RKO (cell line): ENCODE measurements around the gene IFI44.

Experiments used
- DNase-seq: peaks from one replicate; pipeline ENCODE4 v3.0.0-alpha.2; 2016; ENCODE audit warnings: low spot score

Gene IFI44

DNA sequence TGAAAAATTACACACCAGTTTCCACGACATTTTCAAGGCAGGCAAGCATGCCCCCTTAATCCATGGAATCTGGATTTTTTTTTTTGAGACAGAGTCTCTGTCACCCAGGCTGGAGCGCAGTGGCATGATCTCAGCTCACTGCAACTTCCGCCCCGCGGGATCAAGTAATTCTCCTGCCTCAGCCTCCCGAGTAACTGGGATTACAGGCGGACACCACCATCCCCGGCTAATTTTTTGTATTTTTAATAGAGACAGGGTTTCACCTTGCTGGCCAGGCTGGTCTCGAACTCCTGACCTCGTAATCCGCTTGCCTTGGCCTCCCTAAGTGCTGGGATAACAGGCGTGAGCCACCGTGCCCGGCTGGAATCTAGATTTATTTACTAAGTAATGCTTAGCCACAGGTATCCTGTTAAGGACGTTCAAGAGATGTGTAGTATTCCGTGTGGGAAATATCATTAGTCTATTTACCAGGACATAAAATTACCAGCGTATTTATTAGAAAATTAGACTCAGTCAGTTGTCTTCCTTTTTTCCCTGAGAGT is 2.5 kb downstream of the IFI44 start:
- no peak for DNase-seq

- DNase-seq = no peak
Observed at GRCh38 chr1:78658901-78659300, 9.3 kb downstream of the IFI44 start.

DNA sequence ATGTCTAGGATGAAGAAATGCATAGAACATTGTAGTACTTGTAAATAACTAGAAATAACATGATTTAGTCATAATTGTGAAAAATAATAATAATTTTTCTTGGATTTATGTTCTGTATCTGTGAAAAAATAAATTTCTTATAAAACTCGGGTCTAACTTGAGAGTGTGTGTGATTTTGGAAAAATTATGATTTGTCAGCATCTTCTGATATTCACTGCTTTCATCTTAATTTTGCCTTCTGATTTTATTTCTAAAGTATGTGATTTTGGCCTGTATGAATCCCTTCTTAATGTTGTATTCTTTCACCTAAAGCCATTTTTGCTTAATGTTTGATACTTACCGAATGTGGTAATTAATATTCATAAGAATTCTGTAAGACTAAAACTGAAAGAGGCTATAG is 14.3 kb downstream of the IFI44 start:
- DNase-seq = no peak

DNA sequence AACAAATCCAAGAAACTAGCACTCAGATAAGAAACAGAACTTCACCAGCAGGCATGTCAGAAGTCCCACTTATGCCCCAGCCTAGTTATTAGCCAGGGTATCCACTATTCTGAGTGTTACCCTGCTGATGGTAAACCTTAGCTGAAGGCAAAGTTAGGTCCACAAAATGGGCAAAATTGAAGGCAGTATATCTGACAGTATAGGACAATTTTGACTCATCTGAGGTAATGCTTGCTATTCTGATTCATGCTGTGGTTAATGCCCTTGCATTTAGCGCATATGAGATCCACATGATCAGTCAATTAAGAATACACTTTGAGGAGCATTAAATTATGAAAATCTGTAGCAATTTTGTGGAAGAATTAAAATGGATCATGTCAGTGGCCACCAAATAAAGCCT is 15.1 kb downstream of the IFI44 start:
- DNase-seq = no peak

- DNase-seq = no peak
Observed at GRCh38 chr1:78665809-78666208, 16.2 kb downstream of the IFI44 start.

GRCh38 chr1:78667939-78668338 is 18.3 kb downstream of the IFI44 start:
- no peak for DNase-seq

GRCh38 chr1:78668427-78668826 is 18.8 kb downstream of the IFI44 start:
- DNase-seq = no peak

DNA sequence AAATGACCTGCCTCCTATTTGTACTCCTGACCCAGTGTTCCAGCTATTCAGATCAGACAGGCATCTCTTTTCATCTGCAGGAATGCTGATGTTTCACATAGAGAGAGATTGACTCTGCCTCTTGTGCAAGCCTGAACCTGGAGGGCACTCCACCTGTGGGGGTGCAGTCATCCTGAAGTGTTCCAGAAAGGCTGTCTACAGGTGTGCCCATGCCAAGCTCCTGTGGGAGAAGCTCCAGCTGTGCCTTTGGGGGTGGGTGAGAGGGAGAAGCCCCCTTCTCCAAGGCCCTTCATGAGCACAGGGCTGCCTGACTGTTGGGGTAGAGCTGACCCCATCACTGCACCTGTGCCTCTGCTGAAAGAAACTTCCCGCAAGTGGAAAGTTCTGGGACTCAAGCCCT is 22.8 kb downstream of the IFI44 start:
- no peak for DNase-seq

DNA sequence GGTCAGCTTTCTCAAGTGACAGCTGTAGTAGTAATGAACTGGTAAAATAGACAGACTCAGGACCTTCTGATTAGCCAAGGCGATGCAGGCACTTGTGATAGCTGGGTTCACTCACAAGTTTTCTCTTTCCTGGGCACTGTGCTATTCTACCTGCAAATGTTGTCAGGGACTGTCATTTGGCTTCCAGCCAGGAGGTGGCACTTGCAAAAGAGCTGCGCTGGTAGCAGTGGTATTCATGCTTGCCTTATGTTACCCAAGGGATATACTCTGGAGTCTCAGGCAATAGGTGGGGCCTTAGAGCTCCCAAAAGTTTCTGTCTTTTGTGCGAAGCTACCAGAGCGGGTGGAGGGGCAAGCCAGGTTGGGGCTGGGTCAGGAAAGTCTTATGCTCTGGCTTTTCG is 23.5 kb downstream of the IFI44 start:
- DNase-seq = no peak

DNA sequence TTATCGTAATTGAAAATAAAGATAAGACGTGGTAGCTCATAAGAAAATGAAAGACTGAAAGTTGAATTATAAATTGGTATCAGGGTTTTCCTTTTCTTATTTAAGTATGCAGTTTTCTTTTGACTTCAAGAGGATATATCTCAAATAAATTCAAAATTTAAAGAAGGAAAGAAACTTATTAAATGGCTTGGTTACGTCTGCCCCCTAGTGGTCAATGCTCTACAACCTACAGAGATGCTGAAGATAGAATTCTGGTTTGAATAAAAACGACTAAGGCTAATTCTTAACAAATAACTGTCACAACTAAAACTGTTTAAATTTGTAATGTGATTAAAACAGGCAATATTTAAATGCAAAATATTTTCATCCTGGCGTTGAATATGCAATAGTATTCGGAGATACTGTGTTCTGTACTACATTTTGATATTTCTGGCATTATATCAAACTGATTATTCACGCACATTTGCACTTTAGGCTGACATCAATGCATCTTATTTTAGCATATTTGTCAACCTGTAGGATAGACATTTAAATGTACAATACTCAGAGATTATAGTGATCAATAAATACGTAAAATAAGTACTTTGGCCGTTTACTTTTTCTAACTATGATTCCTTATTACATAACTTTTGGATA is 26.8 kb downstream of the IFI44 start:
- DNase-seq = peak; percentile 68

- no peak for DNase-seq
Observed at GRCh38 chr1:78676993-78677392, 27.4 kb downstream of the IFI44 start.

GRCh38 chr1:78677788-78678187 is 28.2 kb downstream of the IFI44 start:
- no peak for DNase-seq

DNA sequence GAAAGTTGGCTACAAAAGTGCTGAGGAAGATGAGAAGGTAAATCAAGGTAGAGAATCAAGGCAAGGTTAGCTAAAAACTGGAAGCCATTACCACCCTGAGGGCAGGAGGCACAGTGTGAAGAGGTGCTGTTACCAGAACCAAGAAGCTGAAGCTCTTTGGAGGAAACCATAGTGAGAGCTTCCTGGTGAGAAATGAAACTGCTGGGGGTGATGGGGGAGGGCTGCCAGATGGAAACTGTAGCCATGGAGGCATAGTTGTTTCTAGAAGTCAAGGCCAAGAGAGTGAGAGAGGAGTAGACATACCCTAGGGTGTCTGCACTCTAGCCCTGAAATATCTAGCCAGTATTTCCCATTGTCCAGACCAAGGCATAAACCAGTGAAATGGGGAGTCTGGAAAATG is 28.7 kb downstream of the IFI44 start:
- no peak for DNase-seq

GRCh38 chr1:78681265-78681664 is 31.6 kb downstream of the IFI44 start:
- no peak for DNase-seq

DNA sequence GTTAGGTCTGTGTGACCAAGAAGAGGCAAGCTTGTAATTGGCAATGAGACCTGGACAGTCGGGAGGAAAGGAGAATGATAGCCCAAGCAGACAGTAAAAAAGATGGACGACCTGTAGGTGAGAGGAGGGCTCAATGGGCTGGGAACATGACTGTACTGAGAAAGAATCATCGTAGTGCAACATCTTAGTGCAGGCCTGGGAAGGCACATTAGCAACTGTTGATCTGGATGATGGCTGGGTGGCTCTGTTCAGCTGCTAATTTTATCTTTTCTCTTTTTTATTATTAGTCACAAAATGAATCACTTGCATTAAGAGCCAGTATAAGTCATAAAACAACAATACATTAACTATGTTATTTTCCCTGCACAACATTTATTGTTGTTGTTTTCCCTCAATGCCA is 32.9 kb downstream of the IFI44 start:
- DNase-seq = no peak

GRCh38 chr1:78683079-78683478 is 33.4 kb downstream of the IFI44 start:
- no peak for DNase-seq

- no peak for DNase-seq
Observed at GRCh38 chr1:78687315-78687714, 37.7 kb downstream of the IFI44 start.

DNA sequence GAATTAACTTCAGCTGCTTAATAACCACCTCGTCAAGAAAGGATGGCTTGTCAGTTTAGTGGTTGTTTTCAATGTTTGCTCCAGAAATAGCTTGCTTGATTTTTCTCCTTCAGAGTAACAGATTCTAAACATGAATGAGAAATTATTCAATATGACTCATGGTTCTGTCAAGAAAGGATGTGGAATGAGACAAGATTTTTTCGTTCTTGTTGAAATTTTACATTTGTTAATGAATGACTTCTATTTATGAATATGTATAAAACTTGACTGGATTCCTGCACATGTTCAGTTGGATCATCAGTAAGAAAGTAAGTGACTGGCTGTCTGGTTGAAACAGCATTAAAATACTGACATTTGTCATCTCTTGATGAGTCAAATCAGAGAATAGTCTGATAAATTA is 38.3 kb downstream of the IFI44 start:
- DNase-seq = no peak

- peak; percentile 28 for DNase-seq
Observed at GRCh38 chr1:78688697-78689096, 39.1 kb downstream of the IFI44 start.

DNA sequence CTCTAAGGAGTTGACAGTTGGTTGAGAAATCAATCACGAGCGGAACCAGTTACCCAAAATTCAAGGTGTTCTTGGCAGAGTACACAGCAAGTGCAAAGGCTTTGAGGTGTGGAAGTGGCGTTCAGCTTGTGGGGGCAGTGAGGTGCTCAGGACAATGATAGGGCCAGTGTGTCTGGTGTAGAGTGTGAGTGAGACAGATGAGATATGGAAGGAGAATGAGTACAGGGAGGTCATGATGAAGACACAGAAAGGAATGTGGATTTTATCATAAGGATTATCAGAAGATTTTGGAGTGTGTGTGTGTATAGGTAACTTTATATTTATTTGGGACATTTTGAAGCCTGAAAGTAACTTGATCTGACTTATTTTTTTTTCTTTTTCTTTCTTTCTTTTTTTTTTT is 40.9 kb downstream of the IFI44 start:
- no peak for DNase-seq

- peak; percentile 74 for DNase-seq
Observed at GRCh38 chr1:78691995-78692747, 42.5 kb downstream of the IFI44 start.

DNA sequence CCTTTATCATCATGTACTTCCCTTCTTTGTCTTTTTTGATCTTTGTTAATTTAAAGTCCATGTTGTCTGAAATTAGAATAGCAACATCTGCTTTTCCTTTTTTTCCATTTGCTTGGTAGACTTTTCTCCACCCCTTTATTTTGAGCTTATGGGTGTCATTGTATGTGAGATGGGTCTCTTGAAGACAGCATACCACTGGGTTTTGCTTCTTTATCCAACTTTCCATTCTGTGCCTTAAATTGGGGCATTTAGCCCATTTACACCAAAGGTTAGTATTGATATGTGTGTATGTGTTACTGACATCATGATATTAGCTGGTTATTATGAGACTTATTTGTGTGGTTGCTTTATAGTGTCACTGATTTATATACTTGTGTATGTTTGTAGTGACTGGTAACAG is 50.2 kb downstream of the IFI44 start:
- no peak for DNase-seq

- no peak for DNase-seq
Observed at GRCh38 chr1:78702426-78702825, 52.8 kb downstream of the IFI44 start.

GRCh38 chr1:78703806-78704205 is 54.2 kb downstream of the IFI44 start:
- DNase-seq = no peak
